GM12873 (cell line): Measurements from ENCODE around the gene ZWILCH.

Experiments
- TF ChIP-seq, protein P1 (sequence below): IDR thresholded peaks from 2 replicates; pipeline ENCODE4 v1.5.1; 2012; ENCODE audit warnings: low read depth, mild to moderate bottlenecking, moderate library complexity, low read length, control low read depth; ENCODE audit not compliant: insufficient read depth; ENCODE audit errors: missing control alignments

The ZWILCH gene

GRCh38 chr15:66504563-66505429 is at the start of gene ZWILCH, which contains the start of gene RPL4:
Gene ZWILCH (plus strand): TSS chr15:66505326. CDS start chr15:66505339, 13 bp downstream.
Gene RPL4 (minus strand): TSS chr15:66504855. CDS start chr15:66504790, 65 bp downstream.
- TF ChIP-seq, protein P1, sequence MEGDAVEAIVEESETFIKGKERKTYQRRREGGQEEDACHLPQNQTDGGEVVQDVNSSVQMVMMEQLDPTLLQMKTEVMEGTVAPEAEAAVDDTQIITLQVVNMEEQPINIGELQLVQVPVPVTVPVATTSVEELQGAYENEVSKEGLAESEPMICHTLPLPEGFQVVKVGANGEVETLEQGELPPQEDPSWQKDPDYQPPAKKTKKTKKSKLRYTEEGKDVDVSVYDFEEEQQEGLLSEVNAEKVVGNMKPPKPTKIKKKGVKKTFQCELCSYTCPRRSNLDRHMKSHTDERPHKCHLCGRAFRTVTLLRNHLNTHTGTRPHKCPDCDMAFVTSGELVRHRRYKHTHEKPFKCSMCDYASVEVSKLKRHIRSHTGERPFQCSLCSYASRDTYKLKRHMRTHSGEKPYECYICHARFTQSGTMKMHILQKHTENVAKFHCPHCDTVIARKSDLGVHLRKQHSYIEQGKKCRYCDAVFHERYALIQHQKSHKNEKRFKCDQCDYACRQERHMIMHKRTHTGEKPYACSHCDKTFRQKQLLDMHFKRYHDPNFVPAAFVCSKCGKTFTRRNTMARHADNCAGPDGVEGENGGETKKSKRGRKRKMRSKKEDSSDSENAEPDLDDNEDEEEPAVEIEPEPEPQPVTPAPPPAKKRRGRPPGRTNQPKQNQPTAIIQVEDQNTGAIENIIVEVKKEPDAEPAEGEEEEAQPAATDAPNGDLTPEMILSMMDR: no peak

GRCh38 chr15:66456211-66456610 is 48.9 kb upstream of the ZWILCH start:
- TF ChIP-seq, protein P1: no peak

- TF ChIP-seq, protein P1: no peak
These were observed 45.1 kb upstream of the ZWILCH start for GRCh38 chr15:66459818-66460615.

GRCh38 chr15:66461917-66462316 is 43.2 kb upstream of the ZWILCH start:
- TF ChIP-seq, protein P1: no peak

GRCh38 chr15:66462627-66463026 is 42.5 kb upstream of the ZWILCH start:
- TF ChIP-seq, protein P1: no peak

DNA sequence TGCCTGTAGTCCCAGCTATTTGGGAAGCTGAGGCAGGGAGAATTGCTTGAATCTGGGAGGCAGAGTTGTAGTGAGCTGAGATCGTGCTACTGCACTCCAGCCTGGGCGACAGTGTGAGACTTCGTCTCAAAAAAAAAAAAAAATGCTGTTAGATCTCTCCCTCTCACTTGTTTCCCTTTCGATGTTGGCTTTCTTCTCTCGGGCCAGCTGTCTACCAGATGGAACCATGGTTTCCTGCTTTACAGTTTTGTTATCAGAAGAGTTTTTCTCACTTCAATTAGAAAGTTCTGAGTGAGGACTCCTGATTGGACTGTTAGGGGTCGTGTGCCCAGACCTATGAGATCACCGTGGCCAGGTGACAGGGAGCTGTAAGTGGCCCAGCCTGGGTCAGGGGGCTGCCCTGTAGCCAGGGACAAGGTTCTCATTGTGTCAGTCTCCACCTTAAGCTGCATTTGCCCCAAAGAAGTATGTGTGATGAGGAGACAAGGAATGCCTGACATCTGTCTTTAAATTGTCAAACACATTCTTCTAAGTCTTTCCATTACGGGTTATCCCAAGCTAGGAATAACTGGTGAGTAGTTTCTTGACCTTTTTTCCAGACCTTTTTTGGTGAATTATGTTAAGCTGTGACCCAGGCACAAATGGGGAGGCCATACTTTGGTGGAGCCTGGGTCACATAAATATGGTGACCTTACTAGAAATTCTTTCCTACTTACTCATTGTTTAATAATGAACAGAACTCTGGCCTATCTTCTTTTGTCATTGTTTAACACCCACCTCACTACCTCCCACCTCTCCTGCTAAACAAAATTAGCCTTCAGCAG is 32.7 kb upstream of the ZWILCH start:
- TF ChIP-seq, protein P1: no peak

- TF ChIP-seq, protein P1: no peak
These were observed 31.0 kb upstream of the ZWILCH start for GRCh38 chr15:66474135-66474534.
